NCI-H510A treated with DMSO at 0.1 percent for 48 hours (cell line): ENCODE measurements around the gene AGRN.
"Not testable (repeated sequence)": the region's sequence is repeated elsewhere in the genome, so short reads cannot be mapped to it uniquely, and the experiment has no call there.

Experiments
- DNase-seq: peaks from one replicate; lab custom pipeline; 2025; lab: John Stamatoyannopoulos, UW

The AGRN gene

GRCh38 chr1:981955-982558 lies 37.9 kb upstream of the AGRN start, which contains the start of gene PERM1:
TSS of gene PERM1 (minus strand) at chr1:982093. CDS start at chr1:981029, 1,064 bp downstream.
- DNase-seq, result no peak

GRCh38 chr1:982765-983436 lies 37.0 kb upstream of the AGRN start:
- DNase-seq, result no peak

DNA sequence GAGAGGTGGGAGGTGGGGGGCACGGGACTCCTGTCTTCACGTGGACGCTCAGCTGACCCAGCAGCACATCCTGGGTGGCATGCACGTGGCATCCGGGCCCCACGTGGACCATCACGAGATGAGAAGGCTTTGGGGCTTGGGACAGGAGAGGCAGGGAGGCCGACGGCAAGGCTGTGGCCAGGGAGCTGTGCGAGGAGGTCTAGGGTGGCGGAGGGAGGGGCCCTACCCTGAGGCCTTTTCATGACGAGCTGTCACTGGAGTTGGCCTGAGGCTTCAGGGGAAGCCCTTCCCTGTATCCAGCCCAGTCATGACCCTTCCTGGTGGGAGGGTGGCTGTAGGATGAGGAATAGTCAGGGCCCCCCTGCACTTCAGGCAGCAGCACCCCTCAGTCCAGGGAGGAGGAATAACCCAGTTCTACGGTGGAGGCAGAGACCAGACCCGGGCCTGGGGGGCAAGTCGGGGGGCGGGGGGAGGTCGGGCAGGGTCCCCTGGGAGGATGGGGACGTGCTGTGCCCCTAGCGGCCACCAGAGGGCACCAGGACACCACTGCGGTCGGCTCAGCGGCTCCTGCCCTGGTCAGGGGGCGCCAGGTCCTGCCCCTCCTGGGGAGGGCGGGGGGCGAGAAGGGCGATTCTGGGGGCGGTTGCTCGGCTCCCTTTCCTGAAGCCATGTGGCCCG lies 36.0 kb upstream of the AGRN start:
- DNase-seq, result peak; percentile 69

- DNase-seq, result no peak
Measured at GRCh38 chr1:984476-984814, 35.5 kb upstream of the AGRN start.

- DNase-seq, result no peak
Measured at GRCh38 chr1:985126-985525, 34.8 kb upstream of the AGRN start.

GRCh38 chr1:988061-988460 lies 31.9 kb upstream of the AGRN start:
- DNase-seq, result not testable (repeated sequence)

GRCh38 chr1:991275-991674 lies 28.6 kb upstream of the AGRN start:
- not testable (repeated sequence) for DNase-seq

- no peak for DNase-seq
Measured at GRCh38 chr1:991895-992294, 28.0 kb upstream of the AGRN start.

DNA sequence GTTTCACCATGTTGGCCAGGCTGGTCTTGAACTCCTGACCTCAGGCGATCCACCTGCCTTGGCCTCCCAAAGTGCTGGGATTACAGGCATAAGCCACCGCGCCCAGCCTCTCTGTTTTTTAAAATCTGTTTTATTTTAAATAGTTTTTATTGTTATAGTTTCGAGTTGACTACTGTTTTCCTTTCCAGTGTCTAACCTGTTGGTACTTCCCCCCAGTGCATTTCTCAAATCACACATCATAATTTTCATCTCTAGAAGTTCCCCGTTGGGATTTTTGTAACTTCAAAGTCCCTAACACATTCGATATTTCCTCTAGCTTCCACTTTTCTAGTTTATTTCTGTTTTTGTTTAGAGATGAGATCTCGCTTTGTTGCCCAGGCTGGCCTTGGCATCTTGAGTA lies 27.6 kb upstream of the AGRN start:
- DNase-seq, result no peak

GRCh38 chr1:993379-993995 lies 26.4 kb upstream of the AGRN start:
- DNase-seq, result no peak

DNA sequence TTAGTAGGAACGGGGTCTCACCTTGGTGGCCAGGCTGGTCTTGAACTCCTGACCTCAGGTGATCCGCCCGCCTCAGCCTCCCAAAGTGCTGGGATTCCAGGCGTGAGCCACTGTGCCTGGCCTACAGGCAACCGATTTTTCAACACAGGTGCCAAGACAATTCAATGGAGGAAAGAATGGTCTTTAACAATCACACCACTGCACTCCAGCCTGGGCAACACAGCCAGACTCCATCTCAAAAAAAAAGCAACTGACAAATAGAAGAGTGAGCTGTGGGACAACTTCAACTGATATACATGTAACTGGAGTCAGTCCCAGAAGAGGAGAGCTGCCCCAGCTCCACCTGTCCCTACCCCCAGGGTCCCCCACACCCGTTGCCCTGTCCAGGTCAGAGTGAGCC lies 25.4 kb upstream of the AGRN start:
- DNase-seq, result not testable (repeated sequence)

DNA sequence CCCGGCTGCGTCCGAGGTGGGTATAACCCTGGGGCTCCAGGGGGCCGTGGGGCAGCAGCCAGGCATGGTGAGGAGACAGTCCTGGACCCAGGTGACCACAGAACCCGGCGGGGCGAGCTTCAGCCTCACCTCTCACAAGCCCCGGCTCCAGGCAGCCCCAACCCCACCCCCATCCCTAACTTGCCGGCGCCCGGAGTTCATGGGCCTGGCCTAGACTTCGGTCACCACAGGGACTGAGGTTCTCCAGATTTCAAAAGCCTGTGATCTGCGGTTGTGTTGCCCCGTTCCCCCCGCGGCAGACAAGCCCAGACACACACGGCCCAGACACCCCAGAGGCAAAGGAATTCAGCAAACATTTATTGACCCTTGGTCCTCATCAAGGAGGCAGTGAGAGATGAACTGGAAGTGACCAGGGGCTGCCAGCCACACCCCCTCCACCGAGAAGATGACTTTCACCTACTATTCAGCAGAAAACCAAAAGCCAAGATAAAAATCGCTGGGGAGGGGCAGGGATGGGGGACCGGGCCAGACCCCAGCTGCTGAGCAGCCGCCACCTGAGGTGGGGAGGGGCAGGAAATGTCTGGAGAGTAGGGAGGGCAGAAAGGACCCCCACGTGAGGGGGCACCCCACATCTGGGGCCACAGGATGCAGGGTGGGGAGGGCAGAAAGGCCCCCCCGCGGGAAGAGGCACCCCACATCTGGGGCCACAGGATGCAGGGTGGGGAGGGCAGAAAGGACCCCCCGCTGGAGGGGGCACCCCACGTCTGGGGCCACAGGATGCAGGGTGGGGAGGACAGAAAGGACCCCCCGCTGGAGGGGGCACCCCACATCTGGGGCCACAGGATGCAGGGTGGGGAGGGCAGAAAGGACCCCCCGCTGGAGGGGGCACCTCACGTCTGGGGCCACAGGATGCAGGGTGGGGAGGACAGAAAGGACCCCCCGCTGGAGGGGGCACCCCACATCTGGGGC lies 24.0 kb upstream of the AGRN start:
- DNase-seq, result no peak

GRCh38 chr1:996851-997712 lies 22.8 kb upstream of the AGRN start:
- no peak for DNase-seq

DNA sequence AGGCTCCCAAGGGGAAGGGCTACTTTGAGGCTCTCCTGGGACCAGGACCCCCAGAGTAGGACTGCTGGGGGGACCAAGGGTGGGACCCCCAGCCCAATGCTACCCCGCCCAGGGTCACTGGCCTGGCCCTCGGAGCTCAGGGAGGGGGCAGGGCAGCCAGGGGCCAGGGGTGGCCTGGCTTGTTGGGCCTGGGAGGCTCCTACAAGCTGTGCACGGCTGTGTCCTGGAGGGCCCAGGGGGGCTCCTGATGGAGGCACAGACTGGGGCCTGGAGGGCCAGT lies 22.3 kb upstream of the AGRN start:
- DNase-seq, result no peak

DNA sequence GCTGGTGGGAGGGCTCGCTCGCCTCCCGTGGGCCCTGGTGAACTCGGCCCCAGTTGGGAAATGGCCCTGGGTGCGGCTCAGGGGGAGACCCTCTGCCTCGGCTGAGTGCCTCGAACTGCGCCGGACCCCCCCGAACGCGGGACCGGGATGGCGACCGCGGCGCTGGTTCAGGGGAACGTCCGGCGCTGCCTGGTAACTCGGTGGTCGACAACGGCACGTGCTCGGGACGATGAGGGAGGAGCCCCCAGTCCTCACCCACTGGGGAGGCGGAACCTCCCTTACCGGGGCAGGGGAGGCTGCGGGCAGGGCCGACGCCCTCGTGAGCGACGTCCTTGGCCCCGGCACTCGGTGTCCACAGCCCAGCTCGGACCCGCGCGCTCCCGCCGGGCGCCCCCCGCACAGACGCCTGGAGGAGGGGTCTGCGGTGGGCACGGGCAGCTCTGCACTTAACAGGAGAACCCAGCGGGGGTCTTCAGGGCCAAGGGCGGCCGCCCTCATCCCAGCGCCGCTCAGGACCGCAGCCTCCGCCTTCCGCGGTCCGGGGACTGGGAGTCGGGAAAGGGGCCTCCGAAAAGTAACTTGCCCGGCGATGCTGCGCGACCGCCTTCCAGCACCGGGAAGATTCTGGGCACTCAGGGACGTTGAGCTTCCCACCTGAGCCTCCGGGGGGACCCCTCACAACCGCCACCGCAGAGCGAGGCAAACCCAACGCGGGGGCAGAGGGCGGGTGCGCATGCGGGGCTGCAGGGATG lies 21.8 kb upstream of the AGRN start:
- no peak for DNase-seq

DNA sequence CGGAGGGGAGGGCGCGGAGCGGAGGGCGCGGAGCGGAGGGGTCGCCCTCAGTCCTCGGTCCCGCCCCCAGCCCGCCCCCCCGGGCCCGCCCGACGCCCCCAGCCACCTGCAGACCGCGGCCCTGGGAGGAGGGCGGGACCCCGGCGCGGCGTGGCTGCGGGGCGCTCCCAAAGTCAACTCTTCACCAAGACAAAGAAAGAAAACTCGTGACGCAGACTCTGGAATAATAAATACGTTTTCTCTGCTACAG lies 21.2 kb upstream of the AGRN start:
- no peak for DNase-seq

DNA sequence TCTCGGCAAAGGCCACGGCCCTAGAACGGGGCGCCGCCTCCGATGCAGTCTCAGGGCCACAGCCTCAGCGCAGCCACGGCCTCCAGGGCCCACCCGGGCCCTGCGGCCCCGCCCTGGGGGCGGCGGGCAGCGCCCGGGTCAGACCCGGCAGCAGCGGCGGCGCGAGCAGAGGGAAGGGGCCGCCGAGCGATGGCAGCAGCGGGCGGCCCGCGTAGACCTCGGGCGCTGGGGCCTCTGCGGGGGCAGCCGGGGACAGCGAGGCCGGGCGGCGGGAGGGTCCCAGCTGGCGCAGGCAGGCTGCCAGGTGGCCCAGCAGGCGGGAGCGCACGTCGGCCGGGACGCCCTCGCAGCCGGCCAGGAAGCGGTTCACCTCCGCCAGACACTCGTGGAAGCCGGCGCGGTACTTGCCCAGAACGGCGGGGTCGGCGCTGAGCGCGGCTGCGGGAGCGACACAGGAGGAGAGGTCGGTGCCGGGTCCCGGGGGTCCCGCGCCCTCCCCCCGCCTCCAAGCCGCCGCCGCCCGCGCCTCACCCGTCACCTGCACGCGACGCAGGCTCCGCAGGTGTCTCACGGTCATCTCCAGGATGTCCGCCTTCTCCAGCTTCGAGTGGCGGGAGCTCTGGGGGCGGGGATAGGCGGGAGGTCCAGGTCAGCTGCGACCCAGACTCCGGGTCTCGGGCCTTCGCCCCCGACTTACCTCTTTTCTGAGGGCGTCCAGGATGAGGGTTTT lies 20.8 kb upstream of the AGRN start:
- DNase-seq, result peak; percentile 37

DNA sequence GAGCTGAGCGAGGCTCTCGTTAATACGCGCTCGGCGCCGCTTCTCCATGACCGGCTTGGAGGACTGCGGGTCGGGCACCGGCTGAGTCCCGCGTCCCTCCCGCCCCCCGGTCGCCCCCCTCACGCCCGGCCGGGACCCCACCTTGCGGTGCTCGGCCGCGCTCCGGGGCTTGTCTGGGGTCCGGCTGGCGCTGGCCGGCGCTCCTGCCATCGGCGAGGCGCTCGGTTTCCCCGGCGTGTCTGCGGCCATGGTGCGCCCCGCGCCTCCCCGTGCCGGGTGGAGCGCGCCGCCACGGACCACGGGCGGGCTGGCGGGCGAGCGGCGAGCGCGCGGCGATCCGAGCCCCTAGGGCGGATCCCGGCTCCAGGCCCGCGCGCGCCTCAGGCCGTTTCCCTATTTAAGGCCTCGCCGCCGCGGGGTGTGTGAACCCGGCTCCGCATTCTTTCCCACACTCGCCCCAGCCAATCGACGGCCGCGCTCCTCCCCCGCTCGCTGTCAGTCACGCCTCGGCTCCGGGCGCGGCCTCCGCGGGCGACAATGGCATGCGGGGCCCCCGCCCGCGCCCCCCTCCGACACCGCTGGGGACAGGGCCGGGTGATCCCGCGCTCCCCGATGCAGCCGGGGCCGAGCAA lies 20.1 kb upstream of the AGRN start, which contains the start of gene HES4:
Gene HES4, minus strand, starts transcription at position 373 of the 632 bp plus-strand sequence. Its CDS starts 124 bp downstream, at position 249.
- DNase-seq, result peak; percentile 94

DNA sequence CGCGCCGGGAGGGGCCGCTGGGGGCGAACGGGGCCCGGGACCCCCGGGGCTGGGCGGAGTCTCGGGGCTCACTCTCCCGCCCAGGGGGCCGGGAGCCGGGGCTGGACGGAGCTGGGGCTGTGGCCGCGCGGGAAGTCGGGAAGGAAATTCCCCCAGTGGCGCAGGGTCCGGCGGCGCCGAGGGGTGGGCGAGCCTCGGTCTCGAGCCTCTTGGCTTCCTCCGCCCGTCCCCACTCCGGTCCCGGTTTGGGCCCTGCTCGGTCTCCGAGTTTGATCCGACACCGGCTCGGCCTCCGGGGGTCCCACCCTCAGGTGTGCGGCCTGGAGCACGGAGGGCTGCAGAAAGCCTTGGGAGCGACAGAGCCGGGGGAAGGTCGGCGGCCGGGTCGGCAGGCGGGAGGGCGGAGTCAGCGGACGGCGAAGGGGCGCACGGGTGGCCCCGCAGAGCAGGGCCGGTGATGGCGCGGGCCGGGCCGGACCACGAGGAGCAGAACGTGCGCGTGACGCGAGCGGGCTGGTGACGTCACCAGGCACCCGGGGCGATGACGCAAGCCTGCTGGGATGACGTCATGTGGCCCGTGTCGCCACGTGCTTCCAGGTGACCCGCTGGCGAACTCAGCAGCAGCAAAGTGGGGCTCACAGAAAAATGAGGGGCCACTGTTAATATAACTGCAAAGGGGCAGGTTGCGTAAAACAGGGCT lies 19.4 kb upstream of the AGRN start:
- peak; percentile 86 for DNase-seq
